ENCODE results near the gene FAM114A2. TPM values are rescaled to one million over a fixed set of nuclear protein-coding genes. Genes with fewer than 3 reads are reported as not detected.

Gene FAM114A2
- total and polyA plus RNA-seq, 2 donors (not counting 1 experiment from before 2014, with no cell fraction given) = 28.0 to 33.9 TPM

DNA sequence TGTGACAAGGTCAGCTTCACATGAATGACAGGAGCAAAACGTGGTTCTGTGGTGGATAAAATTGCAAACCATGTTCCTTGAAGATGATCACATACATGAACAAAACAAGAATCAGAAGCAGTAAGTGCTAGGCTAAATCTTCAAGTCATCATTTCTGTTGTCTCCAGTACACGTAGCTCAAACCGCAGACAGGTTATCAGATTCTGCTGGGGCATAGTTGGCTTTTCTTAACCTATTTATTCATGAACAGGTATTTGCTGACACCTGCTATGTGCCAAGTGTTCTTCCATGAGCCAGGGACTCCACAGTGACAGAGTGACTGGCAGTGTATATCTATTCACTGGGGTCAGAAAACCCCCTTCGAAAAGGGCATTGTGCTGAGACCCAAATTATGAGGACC lies 20.9 kb upstream of the FAM114A2 start:
- DNase-seq (ENCODE audit: low read depth in 2 of 2) = no peak
- Histone ChIP-seq H3K9me3 (ENCODE audit: control insufficient read depth, insufficient read depth, low read depth, low read length) (no peaks in the 10 kb centered on the region), H3K4me3 (replicated peaks in 1 of 4; ENCODE audit: control extremely low read depth in 1 of 4, insufficient read depth in 1 of 4, low read depth in 3 of 4, low read length in 4 of 4) (no peak overlapping the region), H3K4me2 (ENCODE audit: extremely low read depth, insufficient read depth, low read length) (no peak overlapping the region), H3K9ac (ENCODE audit: insufficient read depth, low read length) (no peak overlapping the region), H3K4me1 (ENCODE audit: control insufficient read depth, extremely low read depth, insufficient read depth, low read length) (no peaks in the 10 kb centered on the region), H3K79me2 (ENCODE audit: control insufficient read depth, insufficient read depth, low read length) (no peaks in the 10 kb centered on the region), H4K20me1 (ENCODE audit: control insufficient read depth, extremely low read depth, insufficient read depth, low read length) (no peaks in the 10 kb centered on the region), H3K27ac (ENCODE audit: insufficient read depth, low read length) (no peak overlapping the region), H2AFZ (ENCODE audit: low read length) (no peak overlapping the region), H3K36me3 (ENCODE audit: control insufficient read depth, insufficient read depth, low read length) (no peaks in the 10 kb centered on the region), H3K27me3 (ENCODE audit: control insufficient read depth, insufficient read depth, low read length) (no peaks in the 10 kb centered on the region)
- no peak for TF ChIP-seq CTCF (conservative IDR thresholded peaks at IDR 0.05 in 1 of 2, IDR thresholded peaks at IDR 0.05 in 1 of 2; ENCODE audit: low read depth in 1 of 2, low read length in 2 of 2)
- no peak for TF ChIP-seq EZH2 (IDR thresholded peaks at IDR 0.05; ENCODE audit: low read length, missing control alignments)

- Histone ChIP-seq H2AFZ (ENCODE audit: low read length) (no peak overlapping the region), H3K9ac (ENCODE audit: insufficient read depth, low read length) (no peak overlapping the region), H4K20me1 (ENCODE audit: control insufficient read depth, extremely low read depth, insufficient read depth, low read length) (no peaks in the 10 kb centered on the region), H3K4me1 (ENCODE audit: control insufficient read depth, extremely low read depth, insufficient read depth, low read length) (no peaks in the 10 kb centered on the region), H3K4me2 (ENCODE audit: extremely low read depth, insufficient read depth, low read length) (no peak overlapping the region), H3K27me3 (ENCODE audit: control insufficient read depth, insufficient read depth, low read length) (no peaks in the 10 kb centered on the region), H3K9me3 (ENCODE audit: control insufficient read depth, insufficient read depth, low read depth, low read length) (no peaks in the 10 kb centered on the region), H3K4me3 (replicated peaks in 1 of 4; ENCODE audit: control extremely low read depth in 1 of 4, insufficient read depth in 1 of 4, low read depth in 3 of 4, low read length in 4 of 4) (no peak overlapping the region), H3K27ac (ENCODE audit: insufficient read depth, low read length) (no peak overlapping the region), H3K79me2 (ENCODE audit: control insufficient read depth, insufficient read depth, low read length) (no peaks in the 10 kb centered on the region), H3K36me3 (ENCODE audit: control insufficient read depth, insufficient read depth, low read length) (no peaks in the 10 kb centered on the region)
- no peak for DNase-seq (ENCODE audit: low read depth in 2 of 2)
- no peak for TF ChIP-seq EZH2 (IDR thresholded peaks at IDR 0.05; ENCODE audit: low read length, missing control alignments)
- no peak for TF ChIP-seq CTCF (conservative IDR thresholded peaks at IDR 0.05 in 1 of 2, IDR thresholded peaks at IDR 0.05 in 1 of 2; ENCODE audit: low read depth in 1 of 2, low read length in 2 of 2)
These were observed 20.3 kb upstream of the FAM114A2 start for GRCh38 chr5:154059039-154059430.

DNA sequence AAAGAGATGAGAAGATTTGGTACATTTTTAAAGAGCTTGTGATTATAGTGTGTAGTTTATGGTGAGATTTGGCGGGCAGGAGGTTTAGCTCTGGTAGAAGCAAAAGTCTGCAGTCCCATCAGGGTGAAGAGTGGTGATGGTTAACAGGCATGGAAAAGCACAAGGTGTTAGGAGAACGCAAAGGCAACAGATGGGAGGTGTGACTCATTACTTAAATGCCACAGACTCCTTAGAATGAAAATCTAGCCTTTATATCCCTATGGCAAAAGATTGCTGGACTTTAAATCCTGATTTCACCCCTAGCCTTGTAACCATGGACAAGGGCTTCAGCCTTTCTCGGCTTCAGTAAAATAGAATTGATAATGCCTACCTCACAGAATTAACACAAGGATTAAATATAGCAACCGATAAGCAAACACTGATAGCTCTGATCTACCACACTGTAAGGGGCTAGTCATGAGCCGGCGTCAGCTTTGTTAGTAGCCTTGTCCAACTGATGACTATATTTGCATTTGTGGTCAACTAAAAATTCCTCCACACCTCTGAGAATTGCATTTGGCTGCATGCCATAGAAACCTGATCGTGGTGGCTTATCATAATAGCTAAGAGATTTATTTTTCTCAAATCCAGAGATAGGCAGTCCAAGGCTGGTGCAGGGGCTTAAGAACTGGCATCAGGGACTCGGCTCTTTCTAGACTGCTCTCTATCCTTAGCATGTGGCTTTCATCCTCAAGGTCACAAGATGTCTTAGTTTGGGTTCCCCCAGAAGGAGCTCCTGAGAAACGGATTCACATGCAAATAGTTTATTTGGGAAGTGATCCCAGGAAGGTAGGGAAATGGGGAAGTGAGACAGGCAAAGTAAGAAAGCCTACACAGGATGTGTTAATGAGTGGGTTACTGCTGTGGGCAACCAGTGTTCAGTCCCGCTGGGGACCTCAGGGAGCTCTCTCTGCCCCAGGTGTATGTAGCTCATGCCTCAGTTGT lies 19.6 kb upstream of the FAM114A2 start:
- TF ChIP-seq CTCF (conservative IDR thresholded peaks at IDR 0.05 in 1 of 2, IDR thresholded peaks at IDR 0.05 in 1 of 2; ENCODE audit: low read depth in 1 of 2, low read length in 2 of 2) = no peak
- no peak for TF ChIP-seq EZH2 (IDR thresholded peaks at IDR 0.05; ENCODE audit: low read length, missing control alignments)
- Histone ChIP-seq H2AFZ (ENCODE audit: low read length) (no peak overlapping the region), H3K27me3 (ENCODE audit: control insufficient read depth, insufficient read depth, low read length) (no peaks in the 10 kb centered on the region), H3K4me3 (replicated peaks in 1 of 4; ENCODE audit: control extremely low read depth in 1 of 4, insufficient read depth in 1 of 4, low read depth in 3 of 4, low read length in 4 of 4) (no peak overlapping the region), H3K27ac (ENCODE audit: insufficient read depth, low read length) (no peak overlapping the region), H3K79me2 (ENCODE audit: control insufficient read depth, insufficient read depth, low read length) (no peaks in the 10 kb centered on the region), H3K9ac (ENCODE audit: insufficient read depth, low read length) (no peak overlapping the region), H3K36me3 (ENCODE audit: control insufficient read depth, insufficient read depth, low read length) (no peaks in the 10 kb centered on the region), H3K4me1 (ENCODE audit: control insufficient read depth, extremely low read depth, insufficient read depth, low read length) (no peaks in the 10 kb centered on the region), H3K9me3 (ENCODE audit: control insufficient read depth, insufficient read depth, low read depth, low read length) (no peaks in the 10 kb centered on the region), H4K20me1 (ENCODE audit: control insufficient read depth, extremely low read depth, insufficient read depth, low read length) (no peaks in the 10 kb centered on the region), H3K4me2 (ENCODE audit: extremely low read depth, insufficient read depth, low read length) (no peak overlapping the region)
- peak; percentile 12 to 74 for DNase-seq (ENCODE audit: low read depth in 2 of 2)

Data from fibroblast of lung (primary cell).